PFSK-1 (cell line): ENCODE measurements around the gene GRK5.
A peak's percentile ranks its signal among the peaks of the same experiment; 100 is the strongest.

ENCODE experiments used
- FOXP2 ChIP-seq: optimal IDR thresholded peaks from 2 replicates; pipeline ENCODE3; 2011; ENCODE audit warnings: borderline replicate concordance, control low read depth, inconsistent platforms; ENCODE audit not compliant: insufficient read depth; ENCODE audit errors: extremely low read length, extremely low read depth
- POLR2AphosphoS5 ChIP-seq: IDR thresholded peaks from 2 replicates; pipeline ENCODE4 v1.6.1; 2012; ENCODE audit warnings: low read depth, mild to moderate bottlenecking, control low read depth, low read length, moderate library complexity
- SIN3A ChIP-seq: IDR thresholded peaks from 2 replicates; pipeline ENCODE4 v1.6.1; 2012; ENCODE audit warnings: mild to moderate bottlenecking, low read length, moderate library complexity, borderline replicate concordance; ENCODE audit not compliant: insufficient read depth
- TAF1 ChIP-seq: IDR thresholded peaks from 2 replicates; pipeline ENCODE4 v1.6.1; 2012; ENCODE audit warnings: low read length, control low read depth, borderline replicate concordance; ENCODE audit not compliant: insufficient read depth
- TF ChIP-seq, protein P1 (sequence below), 2 experiments: IDR thresholded peaks; 2 replicates each; pipeline versions ENCODE4 v1.6.1 to v1.8.0; 2011 to 2012; ENCODE audit warnings: low read depth in 2 of 2, low read length in 2 of 2, control low read depth in 1 of 2, inconsistent platforms in 1 of 2, mild to moderate bottlenecking in 1 of 2, moderate library complexity in 1 of 2; ENCODE audit not compliant: insufficient read depth in 1 of 2

GRK5 gene

DNA sequence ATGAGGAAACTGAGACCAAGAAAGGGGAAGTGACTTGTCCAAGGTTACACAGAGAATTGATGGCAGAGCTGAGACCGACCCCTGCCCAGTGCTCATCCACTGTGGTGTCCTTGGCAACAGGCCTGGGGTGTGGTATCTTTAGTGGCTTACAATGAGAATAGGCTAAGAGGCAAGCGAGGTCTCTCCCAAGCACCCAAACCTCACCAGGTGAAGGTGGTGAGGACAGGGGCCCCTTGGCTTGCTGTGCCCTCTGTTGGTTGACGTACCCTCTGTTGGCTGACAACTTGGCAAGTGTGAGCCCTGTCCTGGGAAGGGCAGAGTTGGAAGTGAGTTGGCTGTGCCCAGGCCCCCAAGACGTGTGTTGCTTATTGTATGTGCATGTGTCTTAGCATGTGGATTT, 166.9 kb downstream of the GRK5 start:
- TF ChIP-seq FOXP2 (no peak), TAF1 (no peak), POLR2AphosphoS5 (no peak), SIN3A (no peak)
- TF ChIP-seq, protein P1, sequence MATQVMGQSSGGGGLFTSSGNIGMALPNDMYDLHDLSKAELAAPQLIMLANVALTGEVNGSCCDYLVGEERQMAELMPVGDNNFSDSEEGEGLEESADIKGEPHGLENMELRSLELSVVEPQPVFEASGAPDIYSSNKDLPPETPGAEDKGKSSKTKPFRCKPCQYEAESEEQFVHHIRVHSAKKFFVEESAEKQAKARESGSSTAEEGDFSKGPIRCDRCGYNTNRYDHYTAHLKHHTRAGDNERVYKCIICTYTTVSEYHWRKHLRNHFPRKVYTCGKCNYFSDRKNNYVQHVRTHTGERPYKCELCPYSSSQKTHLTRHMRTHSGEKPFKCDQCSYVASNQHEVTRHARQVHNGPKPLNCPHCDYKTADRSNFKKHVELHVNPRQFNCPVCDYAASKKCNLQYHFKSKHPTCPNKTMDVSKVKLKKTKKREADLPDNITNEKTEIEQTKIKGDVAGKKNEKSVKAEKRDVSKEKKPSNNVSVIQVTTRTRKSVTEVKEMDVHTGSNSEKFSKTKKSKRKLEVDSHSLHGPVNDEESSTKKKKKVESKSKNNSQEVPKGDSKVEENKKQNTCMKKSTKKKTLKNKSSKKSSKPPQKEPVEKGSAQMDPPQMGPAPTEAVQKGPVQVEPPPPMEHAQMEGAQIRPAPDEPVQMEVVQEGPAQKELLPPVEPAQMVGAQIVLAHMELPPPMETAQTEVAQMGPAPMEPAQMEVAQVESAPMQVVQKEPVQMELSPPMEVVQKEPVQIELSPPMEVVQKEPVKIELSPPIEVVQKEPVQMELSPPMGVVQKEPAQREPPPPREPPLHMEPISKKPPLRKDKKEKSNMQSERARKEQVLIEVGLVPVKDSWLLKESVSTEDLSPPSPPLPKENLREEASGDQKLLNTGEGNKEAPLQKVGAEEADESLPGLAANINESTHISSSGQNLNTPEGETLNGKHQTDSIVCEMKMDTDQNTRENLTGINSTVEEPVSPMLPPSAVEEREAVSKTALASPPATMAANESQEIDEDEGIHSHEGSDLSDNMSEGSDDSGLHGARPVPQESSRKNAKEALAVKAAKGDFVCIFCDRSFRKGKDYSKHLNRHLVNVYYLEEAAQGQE (IDR thresholded peaks at IDR 0.05; ENCODE audit: insufficient read depth in 1 of 2, low read depth in 2 of 2, low read length in 2 of 2), result no peak

DNA sequence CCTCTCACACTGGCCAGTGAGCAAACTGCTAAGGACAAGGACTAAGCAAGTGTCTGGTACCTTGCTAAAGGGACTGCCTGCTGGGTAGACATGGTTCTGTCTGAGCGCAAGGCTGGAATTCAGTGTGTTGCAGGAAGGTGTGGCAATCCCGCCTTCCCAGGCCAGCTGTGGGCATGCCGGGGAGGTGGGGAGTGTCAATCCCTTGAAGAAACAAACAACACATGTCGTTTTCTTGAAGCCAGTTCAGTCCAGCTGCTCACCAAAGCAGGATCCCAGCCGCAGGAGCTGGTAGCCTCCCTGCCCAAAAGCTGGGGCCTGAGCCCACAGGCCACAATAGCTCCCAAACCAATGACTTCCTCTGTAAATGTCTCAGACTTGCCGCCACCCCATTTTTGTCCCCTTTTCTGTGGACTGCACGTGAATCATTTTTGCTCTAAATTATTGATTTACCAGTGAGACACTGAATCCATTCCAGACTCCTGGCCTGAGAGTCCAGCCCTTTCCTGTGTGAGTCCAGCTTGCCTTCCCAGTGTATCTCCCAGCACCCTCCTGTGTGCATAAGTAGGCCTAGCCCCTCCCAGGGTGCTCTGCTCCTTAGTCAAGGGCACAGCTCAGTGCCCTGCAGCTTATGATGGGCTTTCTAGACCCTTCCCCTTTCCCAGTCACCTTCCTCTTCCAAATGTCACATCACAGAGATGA, 168.4 kb downstream of the GRK5 start:
- peak; percentile 65 for TF ChIP-seq FOXP2
- TF ChIP-seq, protein P1 (IDR thresholded peaks at IDR 0.05; ENCODE audit: insufficient read depth in 1 of 2, low read depth in 2 of 2, low read length in 2 of 2), result no peak

DNA sequence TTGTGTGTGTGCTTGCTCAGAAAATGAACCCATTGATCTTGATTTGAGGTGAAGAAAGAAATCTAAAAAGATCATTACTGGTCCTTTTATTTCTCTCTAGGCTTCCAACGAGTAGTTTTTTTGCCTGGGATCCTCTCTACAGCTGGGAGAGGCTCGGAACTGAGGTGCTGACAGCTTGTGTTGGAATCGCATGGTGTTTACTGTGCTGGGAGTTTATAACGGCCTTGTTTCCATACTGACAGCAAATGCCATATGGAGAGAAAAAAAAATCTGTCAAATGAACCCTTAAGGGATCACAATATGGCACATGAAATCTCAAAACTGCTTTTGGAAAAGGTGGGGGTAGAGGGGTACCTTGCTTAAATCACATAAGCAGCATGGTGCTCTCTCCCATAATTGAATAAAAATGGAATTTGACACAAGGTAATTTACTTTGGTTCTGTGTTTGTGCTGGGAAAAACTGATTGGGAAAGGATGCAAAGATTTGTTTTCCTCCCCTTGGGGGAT, 170.1 kb downstream of the GRK5 start:
- TF ChIP-seq, protein P1 (IDR thresholded peaks at IDR 0.05; ENCODE audit: insufficient read depth in 1 of 2, low read depth in 2 of 2, low read length in 2 of 2), result no peak
- TF ChIP-seq SIN3A (no peak), POLR2AphosphoS5 (no peak), TAF1 (no peak), FOXP2 (no peak)

DNA sequence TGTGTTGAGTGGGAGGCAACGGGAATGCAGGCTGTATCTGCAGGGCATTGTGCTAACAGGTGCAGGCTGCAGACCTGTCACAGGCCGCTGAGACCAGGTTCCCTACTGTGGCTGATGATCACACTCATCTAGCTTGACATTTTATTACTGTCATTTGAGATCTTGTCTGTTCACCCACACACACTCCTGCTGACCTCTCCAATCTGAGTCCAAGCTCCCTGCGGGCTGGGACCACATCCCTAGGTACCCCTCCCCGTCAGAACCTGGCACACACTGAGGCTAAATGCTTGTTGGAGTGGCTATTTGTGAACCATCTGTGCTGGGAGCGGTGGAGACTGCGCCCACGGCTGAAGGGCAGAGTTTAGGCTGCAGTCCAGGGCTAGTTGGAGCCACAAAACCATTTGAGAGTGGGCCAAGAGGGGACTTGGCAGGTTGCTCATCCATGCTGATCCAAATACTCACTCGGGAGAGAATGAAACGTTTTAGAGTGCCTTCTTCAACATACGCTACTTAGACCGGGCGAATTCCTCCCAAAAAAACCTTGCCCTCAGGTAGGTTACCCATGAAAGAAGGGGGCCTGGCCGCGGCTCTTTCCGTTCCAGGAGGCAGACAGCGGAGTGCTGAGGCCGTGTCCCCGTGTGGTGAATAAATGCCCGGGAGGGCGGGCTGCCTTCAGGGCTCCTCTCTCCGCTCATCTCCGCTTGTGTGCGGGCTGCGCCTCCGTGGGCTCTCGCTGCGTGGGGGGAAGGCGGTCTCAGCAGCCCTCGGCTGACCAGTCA, 170.8 kb downstream of the GRK5 start:
- TF ChIP-seq POLR2AphosphoS5, result no peak
- no peak for TF ChIP-seq FOXP2
- no peak for TF ChIP-seq TAF1
- TF ChIP-seq, protein P1 (IDR thresholded peaks at IDR 0.05; ENCODE audit: insufficient read depth in 1 of 2, low read depth in 2 of 2, low read length in 2 of 2), result no peak
- TF ChIP-seq SIN3A, result no peak

DNA sequence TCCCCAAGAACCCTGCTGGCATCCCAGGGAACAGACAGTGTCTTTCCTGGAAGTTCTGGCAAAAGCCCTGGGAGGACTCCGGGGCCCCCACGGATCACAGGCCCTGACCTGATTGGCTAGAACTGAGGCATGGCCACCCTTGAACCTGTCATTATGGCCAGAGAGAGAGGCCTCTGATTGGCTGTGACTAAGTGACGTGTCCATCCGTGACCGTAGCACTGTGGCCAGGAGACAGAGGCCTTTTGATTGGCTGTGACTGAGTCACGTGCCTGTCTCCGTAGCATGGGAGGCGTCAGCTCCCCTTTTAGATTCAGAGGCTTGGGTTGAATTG, 171.3 kb downstream of the GRK5 start:
- TF ChIP-seq SIN3A, result no peak
- no peak for TF ChIP-seq POLR2AphosphoS5
- TF ChIP-seq TAF1, result no peak
- TF ChIP-seq, protein P1 (IDR thresholded peaks at IDR 0.05; ENCODE audit: insufficient read depth in 1 of 2, low read depth in 2 of 2, low read length in 2 of 2), result no peak
- TF ChIP-seq FOXP2, result no peak
